Endothelial cell of umbilical vein (primary cell): ENCODE measurements around the gene ZNF106.

ENCODE experiments used
- EZH2 ChIP-seq: IDR thresholded peaks from 2 replicates; pipeline ENCODE4 v1.6.1; 2012; ENCODE audit warnings: borderline replicate concordance, low read depth, mild to moderate bottlenecking, moderate library complexity, low read length, inconsistent platforms; ENCODE audit not compliant: severe bottlenecking
- FOS ChIP-seq: IDR thresholded peaks from 2 replicates; pipeline ENCODE4 v1.6.1; 2011; ENCODE audit warnings: mild to moderate bottlenecking, low read length, moderate library complexity, borderline replicate concordance; ENCODE audit not compliant: insufficient read depth
- GATA2 ChIP-seq: IDR thresholded peaks from 2 replicates; pipeline ENCODE4 v1.7.0; 2011; ENCODE audit warnings: low read depth, mild to moderate bottlenecking, moderate library complexity, mixed read lengths, low read length; ENCODE audit not compliant: insufficient read length, insufficient read depth
- JUN ChIP-seq: IDR thresholded peaks from 2 replicates; pipeline ENCODE4 v1.6.1; 2011; ENCODE audit warnings: borderline replicate concordance, low read depth; ENCODE audit not compliant: insufficient read length, insufficient read depth
- MYC ChIP-seq: IDR thresholded peaks from one replicate; pipeline ENCODE4 v1.6.1; 2011; ENCODE audit warnings: mild to moderate bottlenecking, low read depth, low read length
- POLR2A ChIP-seq: IDR thresholded peaks from 2 replicates; pipeline ENCODE4 v1.6.1; 2012; ENCODE audit warnings: low read depth, mild to moderate bottlenecking, control low read depth, low read length
- POLR2AphosphoS5 ChIP-seq: IDR thresholded peaks from 2 replicates; pipeline ENCODE4 v1.6.1; 2012; ENCODE audit warnings: low read depth, mild to moderate bottlenecking, control low read depth, low read length, moderate library complexity; ENCODE audit not compliant: insufficient read depth
- TF ChIP-seq, protein P1 (sequence below), 2 donors: IDR thresholded peaks; 1 replicate in 1 of 2; 2 replicates in 1 of 2; pipeline ENCODE4 v1.5.1; 2011; ENCODE audit warnings: low read length in 2 of 2, mild to moderate bottlenecking in 2 of 2, moderate library complexity in 2 of 2, control low read depth in 1 of 2, inconsistent platforms in 1 of 2, low read depth in 1 of 2; ENCODE audit not compliant: insufficient read depth in 1 of 2; ENCODE audit errors: extremely low read depth in 1 of 2
- TF ChIP-seq, protein P2 (sequence below): IDR thresholded peaks from 2 replicates; pipeline ENCODE4 v1.6.1; 2011; ENCODE audit not compliant: insufficient read depth, insufficient read length

DNA sequence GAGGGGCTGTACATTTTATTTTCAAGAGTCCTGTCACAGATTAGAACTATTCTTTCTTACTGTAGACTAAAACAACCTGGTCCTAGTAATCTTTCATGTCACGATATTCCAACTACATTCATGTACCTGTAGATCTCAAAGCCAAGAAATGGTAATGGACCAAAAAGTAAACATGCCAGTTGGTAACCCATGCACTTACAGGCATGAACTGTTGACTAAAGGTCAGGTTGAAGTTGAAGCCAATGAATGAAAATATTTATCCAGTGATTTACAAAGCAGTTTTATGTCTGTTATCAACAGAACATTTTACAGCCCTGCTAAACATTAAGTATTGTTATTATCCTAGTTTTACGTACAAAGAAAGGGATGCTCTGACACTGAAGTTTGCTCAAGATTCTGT lies 32.4 kb upstream of the ZNF106 start:
- no peak for TF ChIP-seq POLR2A
- TF ChIP-seq, protein P1, sequence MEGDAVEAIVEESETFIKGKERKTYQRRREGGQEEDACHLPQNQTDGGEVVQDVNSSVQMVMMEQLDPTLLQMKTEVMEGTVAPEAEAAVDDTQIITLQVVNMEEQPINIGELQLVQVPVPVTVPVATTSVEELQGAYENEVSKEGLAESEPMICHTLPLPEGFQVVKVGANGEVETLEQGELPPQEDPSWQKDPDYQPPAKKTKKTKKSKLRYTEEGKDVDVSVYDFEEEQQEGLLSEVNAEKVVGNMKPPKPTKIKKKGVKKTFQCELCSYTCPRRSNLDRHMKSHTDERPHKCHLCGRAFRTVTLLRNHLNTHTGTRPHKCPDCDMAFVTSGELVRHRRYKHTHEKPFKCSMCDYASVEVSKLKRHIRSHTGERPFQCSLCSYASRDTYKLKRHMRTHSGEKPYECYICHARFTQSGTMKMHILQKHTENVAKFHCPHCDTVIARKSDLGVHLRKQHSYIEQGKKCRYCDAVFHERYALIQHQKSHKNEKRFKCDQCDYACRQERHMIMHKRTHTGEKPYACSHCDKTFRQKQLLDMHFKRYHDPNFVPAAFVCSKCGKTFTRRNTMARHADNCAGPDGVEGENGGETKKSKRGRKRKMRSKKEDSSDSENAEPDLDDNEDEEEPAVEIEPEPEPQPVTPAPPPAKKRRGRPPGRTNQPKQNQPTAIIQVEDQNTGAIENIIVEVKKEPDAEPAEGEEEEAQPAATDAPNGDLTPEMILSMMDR (IDR thresholded peaks at IDR 0.05; ENCODE audit: extremely low read depth in 1 of 2, insufficient read depth in 1 of 2, low read depth in 1 of 2, low read length in 2 of 2): no peak
- TF ChIP-seq, protein P2, sequence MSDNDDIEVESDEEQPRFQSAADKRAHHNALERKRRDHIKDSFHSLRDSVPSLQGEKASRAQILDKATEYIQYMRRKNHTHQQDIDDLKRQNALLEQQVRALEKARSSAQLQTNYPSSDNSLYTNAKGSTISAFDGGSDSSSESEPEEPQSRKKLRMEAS: no peak
- no peak for TF ChIP-seq MYC
- TF ChIP-seq POLR2AphosphoS5: no peak
- TF ChIP-seq EZH2: no peak
- TF ChIP-seq JUN: no peak
- TF ChIP-seq FOS: no peak
- TF ChIP-seq GATA2: no peak
